GM23248 (cell line): ENCODE results near the gene WNT2B.

ENCODE experiments used
- EZH2 ChIP-seq: fragments of 200-600 bp; sonication (generic); IDR thresholded peaks from 2 replicates; pipeline ENCODE4 v1.6.1; 2018; ENCODE audit warnings: antibody characterized with exemption, mild to moderate bottlenecking; ENCODE audit not compliant: insufficient read depth, poor library complexity, severe bottlenecking
- EZH2phosphoT487 ChIP-seq: fragments of 200-600 bp; sonication (generic); IDR thresholded peaks from 2 replicates; pipeline ENCODE4 v1.6.1; 2018; ENCODE audit warnings: antibody characterized with exemption, moderate library complexity, mild to moderate bottlenecking, low read depth; ENCODE audit not compliant: insufficient read depth

GRCh38 chr1:112504661-112505399 lies 3.9 kb upstream of the WNT2B start:
- no peak for TF ChIP-seq EZH2
- TF ChIP-seq EZH2phosphoT487: no peak
